Smooth muscle cell (in vitro differentiated cells): ENCODE measurements around the gene RELB. TPM values are rescaled to one million over a fixed set of nuclear protein-coding genes. Genes with fewer than 3 reads are reported as not detected.
"Not testable (repeated sequence)": the region's sequence is repeated elsewhere in the genome, so short reads cannot be mapped to it uniquely, and the experiment has no call there.

Experiments
- DNase-seq: peaks from one replicate; lab custom pipeline; 2025; ENCODE audit not compliant: unreplicated experiment; lab: John Stamatoyannopoulos, UW
- H2AFZ ChIP-seq: fragments of 200-600 bp; sonication (generic); 2 replicates; pipeline ENCODE4 v1.6.0; 2016; ENCODE audit warnings: antibody characterized with exemption, low read depth, mild to moderate bottlenecking
- H3F3A ChIP-seq: fragments of 200-600 bp; sonication (generic); 2 replicates; pipeline ENCODE4 v1.6.0; 2017; ENCODE audit warnings: antibody characterized with exemption, low read depth
- H3K27ac ChIP-seq: fragments of 200-600 bp; sonication (generic); 2 replicates; pipeline ENCODE4 v1.5.1; 2016; ENCODE audit warnings: low read depth, mild to moderate bottlenecking
- H3K27me3 ChIP-seq: fragments of 200-600 bp; sonication (generic); 2 replicates; pipeline ENCODE4 v1.6.1; 2016; ENCODE audit warnings: low read depth, mild to moderate bottlenecking
- H3K36me3 ChIP-seq: fragments of 200-600 bp; sonication (generic); 2 replicates; pipeline ENCODE4 v1.5.1; 2016; ENCODE audit warnings: low read depth
- H3K4me1 ChIP-seq: fragments of 200-600 bp; sonication (generic); 2 replicates; pipeline ENCODE4 v1.5.1; 2016; ENCODE audit warnings: low read depth
- H3K4me2 ChIP-seq: fragments of 200-600 bp; sonication (generic); 2 replicates; pipeline ENCODE4 v1.6.0; 2016; ENCODE audit warnings: mild to moderate bottlenecking
- H3K4me3 ChIP-seq: fragments of 200-600 bp; sonication (generic); 2 replicates; pipeline ENCODE4 v1.5.1; 2016; ENCODE audit warnings: mild to moderate bottlenecking
- H3K79me2 ChIP-seq: fragments of 200-600 bp; sonication (generic); 2 replicates; pipeline ENCODE4 v1.6.0; 2016; ENCODE audit warnings: low read depth, mild to moderate bottlenecking
- H3K9ac ChIP-seq: fragments of 200-600 bp; sonication (generic); 2 replicates; pipeline ENCODE4 v1.6.0; 2016; ENCODE audit warnings: low read depth
- H3K9me3 ChIP-seq: fragments of 200-600 bp; sonication (generic); replicated peaks from 2 replicates; pipeline ENCODE4 v1.5.1; 2016; ENCODE audit warnings: low read depth
- H4K20me1 ChIP-seq: fragments of 200-600 bp; sonication (generic); 2 replicates; pipeline ENCODE4 v1.6.0; 2016; ENCODE audit warnings: low read depth
- WGBS: methylation state at CpG from one replicate; pipeline ENCODE4 v1.1.7; 2016; ENCODE audit warnings: low lambda C conversion rate; 5-methylcytosine and 5-hydroxymethylcytosine counted together
- polyA plus RNA-seq: library from polyadenylated mRNA; unstranded; fragments of >200 nt; fragmentation: Nextera tagmentation; extraction: Ambion mirVana; gene quantifications from 2 replicates; pipeline ENCODE4 v1.2.1, GENCODE V29; 2016
- total RNA-seq: library from RNA; depleted of rRNA; stranded (reverse); fragments of >200 nt; gene quantifications from 2 replicates; pipeline ENCODE4 v1.2.3, GENCODE V29; 2014
- TF ChIP-seq, protein P1 (sequence below): fragments of 200-600 bp; sonication (generic); IDR thresholded peaks from 2 replicates; pipeline ENCODE4 v1.5.1; 2017; ENCODE audit warnings: borderline replicate concordance, mild to moderate bottlenecking, antibody characterized with exemption; ENCODE audit not compliant: insufficient read depth, poor library complexity, severe bottlenecking

Gene RELB
- total and polyA plus RNA-seq, 2 experiments from 2014 or later, result 11.2 to 27.1 TPM

DNA sequence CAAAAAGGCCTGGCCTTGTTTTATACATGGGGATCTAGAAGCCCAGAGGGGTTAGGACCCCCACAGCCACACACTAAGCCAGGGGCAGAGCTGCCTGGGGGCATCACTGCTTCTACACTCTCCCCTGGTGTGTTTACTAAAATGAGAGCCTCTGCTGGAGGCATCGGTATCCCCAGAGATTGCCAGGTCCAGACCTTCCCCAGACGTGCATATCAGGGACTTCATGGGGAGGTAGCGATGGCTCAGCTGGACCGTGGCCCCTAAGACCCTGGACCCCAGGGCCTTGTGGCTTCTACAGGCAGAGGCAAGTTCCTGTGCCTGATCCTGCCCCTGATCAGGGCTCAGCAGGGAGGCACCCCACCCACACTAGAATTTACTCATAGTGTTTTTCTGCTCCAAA is 32.6 kb upstream of the RELB start:
- Histone ChIP-seq H3F3A (no peaks in the 10 kb centered on the region), H3K27ac (no peak overlapping the region), H3K9ac (no peak overlapping the region), H3K79me2 (peaks cover 8% of the 10 kb centered on the region), H3K4me2 (no peak overlapping the region), H3K4me1 (no peaks in the 10 kb centered on the region), H3K36me3 (peaks cover 5% of the 10 kb centered on the region), H3K4me3 (no peak overlapping the region), H3K27me3 (no peaks in the 10 kb centered on the region), H2AFZ (no peak overlapping the region), H3K9me3 (no peaks in the 10 kb centered on the region), H4K20me1 (peaks cover 41% of the 10 kb centered on the region)
- DNase-seq, result no peak
- WGBS, result 98% methylated on average over 4 of the region's 4 CpGs
- TF ChIP-seq, protein P1, sequence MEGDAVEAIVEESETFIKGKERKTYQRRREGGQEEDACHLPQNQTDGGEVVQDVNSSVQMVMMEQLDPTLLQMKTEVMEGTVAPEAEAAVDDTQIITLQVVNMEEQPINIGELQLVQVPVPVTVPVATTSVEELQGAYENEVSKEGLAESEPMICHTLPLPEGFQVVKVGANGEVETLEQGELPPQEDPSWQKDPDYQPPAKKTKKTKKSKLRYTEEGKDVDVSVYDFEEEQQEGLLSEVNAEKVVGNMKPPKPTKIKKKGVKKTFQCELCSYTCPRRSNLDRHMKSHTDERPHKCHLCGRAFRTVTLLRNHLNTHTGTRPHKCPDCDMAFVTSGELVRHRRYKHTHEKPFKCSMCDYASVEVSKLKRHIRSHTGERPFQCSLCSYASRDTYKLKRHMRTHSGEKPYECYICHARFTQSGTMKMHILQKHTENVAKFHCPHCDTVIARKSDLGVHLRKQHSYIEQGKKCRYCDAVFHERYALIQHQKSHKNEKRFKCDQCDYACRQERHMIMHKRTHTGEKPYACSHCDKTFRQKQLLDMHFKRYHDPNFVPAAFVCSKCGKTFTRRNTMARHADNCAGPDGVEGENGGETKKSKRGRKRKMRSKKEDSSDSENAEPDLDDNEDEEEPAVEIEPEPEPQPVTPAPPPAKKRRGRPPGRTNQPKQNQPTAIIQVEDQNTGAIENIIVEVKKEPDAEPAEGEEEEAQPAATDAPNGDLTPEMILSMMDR, result no peak

DNA sequence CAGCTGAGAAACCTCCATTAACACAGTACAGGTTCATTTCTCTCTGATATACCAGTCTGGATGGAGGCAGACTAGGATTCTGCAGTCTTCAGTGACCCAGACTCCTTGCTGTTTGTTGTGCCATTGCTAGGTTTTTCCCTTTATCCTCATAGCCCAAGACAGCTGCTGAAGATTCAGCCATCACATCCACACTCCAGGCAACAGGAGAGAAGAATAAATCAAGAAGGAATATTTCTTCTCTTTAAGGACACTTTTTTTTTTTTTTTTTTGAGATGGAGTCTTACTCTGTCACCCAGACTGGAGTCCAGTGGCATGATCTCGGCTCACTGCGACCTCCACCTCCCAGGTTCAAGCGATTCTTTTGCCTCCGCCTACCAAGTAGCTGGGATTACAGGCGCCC is 31.8 kb upstream of the RELB start:
- Histone ChIP-seq H4K20me1 (peaks cover 40% of the 10 kb centered on the region), H3K27me3 (no peaks in the 10 kb centered on the region), H3K27ac (no peak overlapping the region), H3K4me1 (no peaks in the 10 kb centered on the region), H3K9me3 (no peaks in the 10 kb centered on the region), H3K4me2 (no peak overlapping the region), H3F3A (no peaks in the 10 kb centered on the region), H3K79me2 (peaks cover 8% of the 10 kb centered on the region), H3K9ac (no peak overlapping the region), H3K4me3 (no peak overlapping the region), H2AFZ (no peak overlapping the region), H3K36me3 (peaks cover 5% of the 10 kb centered on the region)
- 96% methylated on average over 5 of the region's 5 CpGs for WGBS
- TF ChIP-seq, protein P1, result no peak
- DNase-seq, result no peak

DNA sequence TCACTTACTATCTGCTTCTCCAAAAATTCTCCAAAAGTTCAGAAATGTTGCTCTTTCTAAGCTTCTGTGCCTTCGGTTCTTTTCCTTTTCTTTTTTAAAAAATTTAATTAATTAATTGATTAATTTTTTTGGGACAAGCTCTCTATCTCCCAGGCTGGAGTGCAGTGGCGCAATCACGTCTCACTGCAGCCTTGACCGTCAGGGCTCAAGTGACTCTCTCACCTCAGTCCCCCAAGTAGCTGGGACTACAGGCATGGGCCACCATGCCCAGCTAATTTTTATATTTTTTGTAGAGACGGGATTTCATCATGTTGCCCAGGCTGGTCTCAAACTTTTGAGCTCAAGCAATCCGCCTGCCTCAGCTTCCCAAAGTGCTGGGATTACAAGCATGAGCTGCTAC is 29.8 kb upstream of the RELB start:
- H2AFZ ChIP-seq, H3K4me3 ChIP-seq, H3K36me3 ChIP-seq, H3K27me3 ChIP-seq, H3K9me3 ChIP-seq, H3K4me1 ChIP-seq, H3F3A ChIP-seq, H3K79me2 ChIP-seq, H3K4me2 ChIP-seq, H3K27ac ChIP-seq, DNase-seq, H3K9ac ChIP-seq: not testable (repeated sequence)
- WGBS, result 90% methylated on average over 6 of the region's 6 CpGs
- H4K20me1 ChIP-seq, result peaks cover 24% of the 10 kb centered on the region

GRCh38 chr19:44972802-44973201 is 28.5 kb upstream of the RELB start:
- TF ChIP-seq, protein P1, result no peak
- no peak overlapping the region for H3K27ac ChIP-seq
- H3K9me3 ChIP-seq, result no peaks in the 10 kb centered on the region
- no peaks in the 10 kb centered on the region for H3K27me3 ChIP-seq
- peaks cover 10% of the 10 kb centered on the region for H3K36me3 ChIP-seq
- WGBS, result 92% methylated on average over 13 of the region's 13 CpGs
- DNase-seq, result no peak
- no peak overlapping the region for H2AFZ ChIP-seq
- H3K4me3 ChIP-seq, result no peak overlapping the region
- H3K79me2 ChIP-seq, result no peaks in the 10 kb centered on the region
- no peak overlapping the region for H3K4me2 ChIP-seq
- H3F3A ChIP-seq, result no peaks in the 10 kb centered on the region
- H3K4me1 ChIP-seq, result no peaks in the 10 kb centered on the region
- peaks cover 24% of the 10 kb centered on the region for H4K20me1 ChIP-seq
- no peak overlapping the region for H3K9ac ChIP-seq
